Measurements from ENCODE around the gene GSG1. TPM values are rescaled to one million over a fixed set of nuclear protein-coding genes. Genes with fewer than 3 reads are reported as not detected.

The GSG1 gene
- total and polyA plus RNA-seq, 2 of the 8 experiments (the other 6 are each of a cell fraction or from before 2014, with no cell fraction given): 0.89 to 1.4 TPM

GRCh38 chr12:13095266-13095995 lies 8.0 kb downstream of the GSG1 start (continued):
- TF ChIP-seq, protein P1, sequence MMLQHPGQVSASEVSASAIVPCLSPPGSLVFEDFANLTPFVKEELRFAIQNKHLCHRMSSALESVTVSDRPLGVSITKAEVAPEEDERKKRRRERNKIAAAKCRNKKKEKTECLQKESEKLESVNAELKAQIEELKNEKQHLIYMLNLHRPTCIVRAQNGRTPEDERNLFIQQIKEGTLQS (IDR thresholded peaks at IDR 0.05; ENCODE audit: insufficient read depth, low read depth, low read length): no peak
- TF ChIP-seq SIN3A (conservative IDR thresholded peaks at IDR 0.05 in 1 of 2, IDR thresholded peaks at IDR 0.05 in 1 of 2; ENCODE audit: low read depth in 1 of 2, low read length in 2 of 2) (no peak), JUND (IDR thresholded peaks at IDR 0.05; ENCODE audit: low read length) (no peak), GTF2F1 (IDR thresholded peaks at IDR 0.05; ENCODE audit: borderline replicate concordance, low read depth, low read length) (no peak), MAFK (IDR thresholded peaks at IDR 0.05; ENCODE audit: low read depth, low read length) (no peak), GABPA (IDR thresholded peaks at IDR 0.05; ENCODE audit: borderline replicate concordance, insufficient read depth, low read length) (no peak), E2F6 (IDR thresholded peaks at IDR 0.05) (no peak), CHD1 (IDR thresholded peaks at IDR 0.05; ENCODE audit: low read depth, low read length) (no peak)

Measured in H1 (cell line).